ENCODE measurements around the gene DUSP5. TPM values are rescaled to one million over a fixed set of nuclear protein-coding genes. Genes with fewer than 3 reads are reported as not detected.
"Not testable (repeated sequence)": the region's sequence is repeated elsewhere in the genome, so short reads cannot be mapped to it uniquely, and the experiment has no call there.

DUSP5 gene
- total and polyA plus RNA-seq, 4 experiments from 2014 or later = 3.5 to 33.7 (median 7.2) TPM

DNA sequence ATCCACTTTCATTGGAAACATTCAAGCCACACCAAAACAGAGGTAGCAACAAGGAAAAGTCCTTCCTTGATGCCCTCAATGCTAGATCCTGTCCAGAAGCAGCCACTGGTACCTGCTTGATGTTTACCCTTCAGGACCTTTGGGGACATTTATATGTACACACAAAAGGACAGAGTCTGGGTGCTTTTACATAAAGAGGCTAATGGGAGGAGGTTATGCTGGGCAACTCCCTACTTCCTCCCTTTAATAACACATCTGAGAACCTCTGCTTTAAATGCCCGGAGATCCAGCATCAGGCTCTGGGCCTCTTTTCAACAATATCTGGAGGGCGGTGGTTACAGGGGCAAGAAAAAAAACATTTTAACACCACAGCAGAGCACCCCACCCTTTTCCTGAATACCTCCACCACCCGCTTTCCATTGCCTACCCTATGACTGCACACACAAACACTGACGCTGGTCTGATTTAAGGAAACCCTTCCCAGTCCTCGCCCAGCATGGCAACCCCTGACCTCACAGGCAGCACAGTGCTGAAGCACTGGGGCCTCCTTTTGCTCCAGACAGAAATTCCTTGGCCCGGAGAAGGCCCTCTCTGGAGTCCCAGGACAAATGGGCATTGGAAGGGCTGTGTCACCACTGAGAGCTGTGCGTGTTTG, 39.3 kb upstream of the DUSP5 start:
- peaks cover 22 to 60% (median 49%) of the 10 kb centered on the region in 4 donors for H3K4me1 Mint-ChIP-seq
- H3K4me1 ChIP-seq (ENCODE audit: insufficient read depth, low read length) = peaks cover 51% of the 10 kb centered on the region
- H3K36me3 ChIP-seq (ENCODE audit: insufficient read depth, low read length) = no peaks in the 10 kb centered on the region
- H3K36me3 Mint-ChIP-seq = no peaks in the 10 kb centered on the region
- peak in 2 of 5 donors; percentile 5 to 29 for DNase-seq
- CTCF ChIA-PET (ENCODE audit: partially characterized antibody) = interaction anchor here (1.0 to 1.2 kb wide), 2 partner anchors 40 to 43 kb away, joined by 3 to 4 read pairs; no protein-coding TSS in a partner anchor
- no peaks in the 10 kb centered on the region for H3K27me3 ChIP-seq (ENCODE audit: insufficient read depth, low read length)
- POLR2A ChIA-PET (ENCODE audit: partially characterized antibody) = no interaction called here
- H3K4me3 ChIP-seq (ENCODE audit: low read length in 2 of 2) = no peak overlapping the region
- H3K27me3 Mint-ChIP-seq = no peaks in the 10 kb centered on the region
- H3K27ac ChIP-seq (ENCODE audit: low read depth, low read length) = no peak overlapping the region
- intact Hi-C loops (cut with micrococcal nuclease) = no loop called here
- H3K4me3 Mint-ChIP-seq = peak overlapping the region in 7 of 8 donors; percentile 25 to 78 (median 71)
- no peaks in the 10 kb centered on the region for H3K9me3 ChIP-seq (ENCODE audit: control insufficient read depth in 1 of 2, low read length in 2 of 2)
- H3K27ac Mint-ChIP-seq = peak overlapping the region; percentile 43 to 87 (median 78)
- H3K9me3 Mint-ChIP-seq = no peaks in the 10 kb centered on the region

DNA sequence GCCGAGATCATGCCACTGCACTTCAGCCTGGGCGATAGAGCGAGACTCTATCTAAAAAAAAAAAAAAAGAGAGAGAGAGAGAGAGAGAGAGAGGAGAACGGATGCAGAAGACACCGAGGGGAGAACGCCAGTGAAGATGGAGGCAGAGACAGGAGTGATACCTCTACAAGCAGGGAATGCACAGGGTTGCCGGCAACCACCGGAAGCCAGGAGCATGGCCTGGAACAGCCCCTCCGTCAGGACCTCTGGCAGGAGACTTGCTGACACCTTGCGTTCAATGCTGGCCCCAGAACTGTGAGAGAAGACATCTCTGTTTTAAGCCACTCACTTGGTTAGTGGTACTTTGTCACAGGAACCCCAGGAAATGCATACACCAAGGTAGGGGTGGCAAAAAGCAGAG, 38.1 kb upstream of the DUSP5 start:
- H3K27ac ChIP-seq (ENCODE audit: low read depth, low read length) = no peak overlapping the region
- no peak overlapping the region for H3K4me3 Mint-ChIP-seq
- H3K9me3 Mint-ChIP-seq = no peaks in the 10 kb centered on the region
- no peak for DNase-seq
- H3K36me3 Mint-ChIP-seq = no peaks in the 10 kb centered on the region
- peak overlapping the region in 5 of 7 donors; percentile 46 to 80 (median 70) for H3K27ac Mint-ChIP-seq
- ChIA-PET POLR2A (ENCODE audit: partially characterized antibody) (no interaction called here), CTCF (ENCODE audit: partially characterized antibody) (interaction anchor here (1.0 to 1.2 kb wide), 2 partner anchors 39 to 45 kb away, joined by 3 to 4 read pairs; no protein-coding TSS in a partner anchor)
- intact Hi-C loops (cut with micrococcal nuclease) = no loop called here
- H3K4me1 ChIP-seq (ENCODE audit: insufficient read depth, low read length) = peaks cover 51% of the 10 kb centered on the region
- H3K4me3 ChIP-seq (ENCODE audit: low read length in 2 of 2) = no peak overlapping the region
- peaks cover 22 to 62% (median 49%) of the 10 kb centered on the region in 4 donors for H3K4me1 Mint-ChIP-seq
- no peaks in the 10 kb centered on the region for H3K27me3 ChIP-seq (ENCODE audit: insufficient read depth, low read length)
- no peaks in the 10 kb centered on the region for H3K9me3 ChIP-seq (ENCODE audit: control insufficient read depth in 1 of 2, low read length in 2 of 2)
- no peaks in the 10 kb centered on the region for H3K27me3 Mint-ChIP-seq
- H3K36me3 ChIP-seq (ENCODE audit: insufficient read depth, low read length) = no peaks in the 10 kb centered on the region

GRCh38 chr10:110460111-110460809, 37.4 kb upstream of the DUSP5 start:
- Histone ChIP-seq H3K9me3 (ENCODE audit: control insufficient read depth in 1 of 2, low read length in 2 of 2) (no peaks in the 10 kb centered on the region), H3K27me3 (ENCODE audit: insufficient read depth, low read length) (no peaks in the 10 kb centered on the region), H3K4me1 (ENCODE audit: insufficient read depth, low read length) (peaks cover 46% of the 10 kb centered on the region), H3K27ac (ENCODE audit: low read depth, low read length) (no peak overlapping the region), H3K36me3 (ENCODE audit: insufficient read depth, low read length) (no peaks in the 10 kb centered on the region), H3K4me3 (ENCODE audit: low read length in 2 of 2) (no peak overlapping the region)
- Mint-ChIP-seq H3K27ac (peak overlapping the region in 5 of 7 donors; percentile 9 to 87 (median 64)), H3K4me1 (peaks cover 22 to 65% (median 46%) of the 10 kb centered on the region in 4 donors), H3K4me3 (peak overlapping the region in 4 of 8 donors; percentile 30 to 74 (median 48)), H3K27me3 (no peaks in the 10 kb centered on the region), H3K9me3 (no peaks in the 10 kb centered on the region), H3K36me3 (no peaks in the 10 kb centered on the region)
- ChIA-PET CTCF (ENCODE audit: partially characterized antibody) (no interaction called here), POLR2A (ENCODE audit: partially characterized antibody) (no interaction called here)
- intact Hi-C loops (cut with micrococcal nuclease) = no loop called here
- DNase-seq = peak in 4 of 5 donors; percentile 9 to 52 (median 28)

DNA sequence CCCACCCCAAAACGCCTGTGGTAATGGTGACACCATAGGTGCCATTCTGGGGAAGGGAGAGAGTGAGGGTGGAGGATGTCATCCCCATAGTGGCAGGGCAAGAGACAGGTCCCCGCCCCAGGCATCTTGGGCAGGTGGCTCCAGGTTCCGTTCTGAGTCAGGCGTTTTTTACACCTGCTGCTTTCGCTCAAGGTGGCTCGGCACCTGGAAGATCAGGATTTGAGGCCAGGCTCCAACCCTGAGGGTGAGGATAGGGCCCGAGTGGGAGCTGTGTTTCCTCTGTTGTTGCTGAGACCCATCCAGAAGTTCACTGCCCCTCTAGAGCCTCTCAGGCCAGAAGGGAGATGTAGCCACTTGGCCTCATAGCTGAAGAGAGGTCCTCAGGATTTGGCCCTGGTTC, 36.6 kb upstream of the DUSP5 start:
- Mint-ChIP-seq H3K4me3 (peak overlapping the region in 1 of 8 donors; percentile 30), H3K27ac (peak overlapping the region in 2 of 7 donors; percentile 57 to 87), H3K27me3 (no peaks in the 10 kb centered on the region), H3K4me1 (peaks cover 16 to 56% (median 38%) of the 10 kb centered on the region in 4 donors), H3K9me3 (no peaks in the 10 kb centered on the region), H3K36me3 (no peaks in the 10 kb centered on the region)
- Histone ChIP-seq H3K27ac (ENCODE audit: low read depth, low read length) (no peak overlapping the region), H3K36me3 (ENCODE audit: insufficient read depth, low read length) (no peaks in the 10 kb centered on the region), H3K9me3 (ENCODE audit: control insufficient read depth in 1 of 2, low read length in 2 of 2) (no peaks in the 10 kb centered on the region), H3K4me3 (ENCODE audit: low read length in 2 of 2) (no peak overlapping the region), H3K27me3 (ENCODE audit: insufficient read depth, low read length) (no peaks in the 10 kb centered on the region), H3K4me1 (ENCODE audit: insufficient read depth, low read length) (peaks cover 38% of the 10 kb centered on the region)
- ChIA-PET CTCF (ENCODE audit: partially characterized antibody) (no interaction called here), POLR2A (ENCODE audit: partially characterized antibody) (no interaction called here)
- intact Hi-C loops (cut with micrococcal nuclease) = no loop called here
- no peak for DNase-seq

DNA sequence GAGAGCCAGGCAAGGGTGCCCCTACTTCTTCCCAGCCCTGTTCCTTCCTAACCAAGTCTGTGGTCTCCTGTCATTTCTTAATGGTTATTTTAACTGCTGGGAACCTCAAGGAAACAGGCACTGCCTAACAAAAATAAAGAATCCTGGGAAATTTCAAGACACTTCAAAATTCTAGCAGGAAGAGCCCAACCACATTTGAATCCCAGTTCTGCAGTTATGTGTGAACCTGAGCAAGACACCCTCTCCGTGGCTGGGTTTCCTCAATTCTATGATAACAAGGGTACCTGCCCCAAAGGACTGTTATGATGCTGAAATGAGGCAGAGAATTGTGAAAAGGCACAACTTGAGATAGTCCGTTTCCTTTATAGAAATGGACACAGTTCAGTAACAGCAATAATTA, 36.2 kb upstream of the DUSP5 start:
- Histone ChIP-seq H3K4me3 (ENCODE audit: low read length in 2 of 2) (no peak overlapping the region), H3K9me3 (ENCODE audit: control insufficient read depth in 1 of 2, low read length in 2 of 2) (no peaks in the 10 kb centered on the region), H3K36me3 (ENCODE audit: insufficient read depth, low read length) (no peaks in the 10 kb centered on the region), H3K27ac (ENCODE audit: low read depth, low read length) (no peak overlapping the region), H3K4me1 (ENCODE audit: insufficient read depth, low read length) (peaks cover 34% of the 10 kb centered on the region), H3K27me3 (ENCODE audit: insufficient read depth, low read length) (no peaks in the 10 kb centered on the region)
- H3K9me3 Mint-ChIP-seq = no peaks in the 10 kb centered on the region
- H3K4me1 Mint-ChIP-seq = peaks cover 16 to 54% (median 35%) of the 10 kb centered on the region in 4 donors
- peak overlapping the region in 2 of 7 donors; percentile 35 to 41 for H3K27ac Mint-ChIP-seq
- DNase-seq = no peak
- intact Hi-C loops (cut with micrococcal nuclease) = no loop called here
- H3K27me3 Mint-ChIP-seq = no peaks in the 10 kb centered on the region
- POLR2A ChIA-PET (ENCODE audit: partially characterized antibody) = no interaction called here
- CTCF ChIA-PET (ENCODE audit: partially characterized antibody) = no interaction called here
- H3K4me3 Mint-ChIP-seq = no peak overlapping the region
- H3K36me3 Mint-ChIP-seq = no peaks in the 10 kb centered on the region

- Mint-ChIP-seq H3K4me3 (no peak overlapping the region), H3K27me3 (no peaks in the 10 kb centered on the region), H3K36me3 (no peaks in the 10 kb centered on the region), H3K9me3 (no peaks in the 10 kb centered on the region), H3K27ac (peak overlapping the region in 2 of 7 donors; percentile 4 to 77), H3K4me1 (peaks cover 16 to 46% (median 32%) of the 10 kb centered on the region in 4 donors)
- no peaks in the 10 kb centered on the region for H3K9me3 ChIP-seq (ENCODE audit: control insufficient read depth in 1 of 2, low read length in 2 of 2)
- DNase-seq = no peak
- no peak overlapping the region for H3K27ac ChIP-seq (ENCODE audit: low read depth, low read length)
- no peak overlapping the region for H3K4me3 ChIP-seq (ENCODE audit: low read length in 2 of 2)
- CTCF ChIA-PET (ENCODE audit: partially characterized antibody) = no interaction called here
- H3K27me3 ChIP-seq (ENCODE audit: insufficient read depth, low read length) = no peaks in the 10 kb centered on the region
- POLR2A ChIA-PET (ENCODE audit: partially characterized antibody) = no interaction called here
- no peaks in the 10 kb centered on the region for H3K36me3 ChIP-seq (ENCODE audit: insufficient read depth, low read length)
- intact Hi-C loops (cut with micrococcal nuclease) = no loop called here
- peaks cover 33% of the 10 kb centered on the region for H3K4me1 ChIP-seq (ENCODE audit: insufficient read depth, low read length)
These were observed 35.3 kb upstream of the DUSP5 start for GRCh38 chr10:110462166-110463095.

- H3K9me3 Mint-ChIP-seq; DNase-seq; CTCF ChIA-PET (ENCODE audit: partially characterized antibody); H3K27me3 ChIP-seq (ENCODE audit: insufficient read depth, low read length); H3K9me3 ChIP-seq (ENCODE audit: control insufficient read depth in 1 of 2, low read length in 2 of 2); H3K4me1 Mint-ChIP-seq; H3K4me3 Mint-ChIP-seq; H3K4me3 ChIP-seq (ENCODE audit: low read length in 2 of 2); H3K4me1 ChIP-seq (ENCODE audit: insufficient read depth, low read length); H3K27ac Mint-ChIP-seq; H3K36me3 Mint-ChIP-seq; H3K27me3 Mint-ChIP-seq; H3K27ac ChIP-seq (ENCODE audit: low read depth, low read length); H3K36me3 ChIP-seq (ENCODE audit: insufficient read depth, low read length); intact Hi-C loops (cut with micrococcal nuclease); POLR2A ChIA-PET (ENCODE audit: partially characterized antibody): not testable (repeated sequence)
These were observed 29.4 kb upstream of the DUSP5 start for GRCh38 chr10:110468258-110468657.

Measured in CD4-positive, alpha-beta memory T cell (primary cell).